IPS-15b (cell line): ENCODE data around the gene MRPL14.
"Not testable (repeated sequence)": the region's sequence is repeated elsewhere in the genome, so short reads cannot be mapped to it uniquely, and the experiment has no call there.

ENCODE experiments used
- H3K27me3 ChIP-seq: one replicate; pipeline ENCODE4 v1.6.1; 2013; ENCODE audit warnings: low read length; ENCODE audit not compliant: control insufficient read depth, insufficient read depth
- H3K36me3 ChIP-seq: one replicate; pipeline ENCODE4 v1.6.1; 2013; ENCODE audit warnings: low read length; ENCODE audit not compliant: control insufficient read depth, insufficient read depth
- H3K4me1 ChIP-seq: one replicate; pipeline ENCODE4 v1.6.1; 2013; ENCODE audit warnings: mild to moderate bottlenecking, low read length; ENCODE audit not compliant: control insufficient read depth, insufficient read depth
- H3K4me3 ChIP-seq: one replicate; pipeline ENCODE4 v1.5.1; 2013; ENCODE audit warnings: low read depth, low read length
- H3K9ac ChIP-seq: one replicate; pipeline ENCODE4 v1.6.1; 2013; ENCODE audit warnings: low read depth, mild to moderate bottlenecking, low read length
- H3K9me3 ChIP-seq: one replicate; pipeline ENCODE4 v1.6.1; 2013; ENCODE audit warnings: mild to moderate bottlenecking, low read length; ENCODE audit not compliant: control insufficient read depth, insufficient read depth

MRPL14 gene

DNA sequence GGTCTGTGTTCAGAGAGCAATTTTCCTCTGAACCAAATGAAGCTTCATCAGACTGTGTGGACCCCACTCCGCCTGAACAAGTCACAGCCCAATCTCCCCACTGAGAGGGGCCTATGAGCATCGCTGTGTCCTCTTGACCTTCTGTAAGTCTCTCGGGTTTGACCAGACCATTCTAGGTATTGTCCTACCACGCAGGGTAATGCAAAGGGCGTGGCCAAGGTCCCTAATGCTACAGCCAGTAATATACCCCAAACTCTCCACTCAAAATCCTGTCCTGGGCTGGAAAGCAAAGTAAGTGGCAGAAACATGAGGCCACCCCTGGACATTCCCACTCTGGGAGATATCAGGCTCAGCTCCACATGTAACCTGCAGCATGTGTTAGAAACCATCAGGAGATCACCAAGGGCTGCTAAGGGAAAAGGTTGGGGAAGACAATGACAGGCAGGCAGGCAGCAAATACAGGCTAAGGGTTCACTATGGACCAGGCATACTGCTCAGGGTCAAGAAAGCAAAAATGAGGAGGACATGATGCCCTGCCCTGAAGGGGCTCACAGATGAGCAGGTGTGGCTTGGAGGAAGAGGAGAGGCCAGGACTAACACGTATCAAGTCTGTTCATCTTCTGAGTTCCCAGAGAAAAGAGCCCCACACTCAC, 33.4 kb downstream of the MRPL14 start:
- peaks cover 5% of the 10 kb centered on the region for H3K36me3 ChIP-seq
- H3K4me3 ChIP-seq: no peak overlapping the region
- H3K4me1 ChIP-seq: no peaks in the 10 kb centered on the region
- H3K9me3 ChIP-seq: no peaks in the 10 kb centered on the region
- no peaks in the 10 kb centered on the region for H3K27me3 ChIP-seq
- no peak overlapping the region for H3K9ac ChIP-seq

- Histone ChIP-seq H3K36me3 (peaks cover 6% of the 10 kb centered on the region), H3K9me3 (no peaks in the 10 kb centered on the region), H3K27me3 (no peaks in the 10 kb centered on the region), H3K4me3 (no peak overlapping the region), H3K4me1 (no peaks in the 10 kb centered on the region), H3K9ac (no peak overlapping the region)
Observed at GRCh38 chr6:44093066-44093465, 34.2 kb downstream of the MRPL14 start.

- Histone ChIP-seq H3K4me1 (no peaks in the 10 kb centered on the region), H3K36me3 (peaks cover 6% of the 10 kb centered on the region), H3K27me3 (no peaks in the 10 kb centered on the region), H3K9me3 (no peaks in the 10 kb centered on the region), H3K4me3 (no peak overlapping the region), H3K9ac (no peak overlapping the region)
Observed at GRCh38 chr6:44091981-44092884, 35.0 kb downstream of the MRPL14 start.

GRCh38 chr6:44091356-44091755, 35.9 kb downstream of the MRPL14 start:
- not testable (repeated sequence) for H3K4me3 ChIP-seq, H3K4me1 ChIP-seq, H3K27me3 ChIP-seq, H3K9ac ChIP-seq, H3K9me3 ChIP-seq, H3K36me3 ChIP-seq

GRCh38 chr6:44090465-44090864, 36.8 kb downstream of the MRPL14 start:
- H3K27me3 ChIP-seq: no peaks in the 10 kb centered on the region
- H3K4me3 ChIP-seq: no peak overlapping the region
- no peaks in the 10 kb centered on the region for H3K9me3 ChIP-seq
- H3K9ac ChIP-seq: no peak overlapping the region
- no peaks in the 10 kb centered on the region for H3K4me1 ChIP-seq
- H3K36me3 ChIP-seq: peaks cover 6% of the 10 kb centered on the region

DNA sequence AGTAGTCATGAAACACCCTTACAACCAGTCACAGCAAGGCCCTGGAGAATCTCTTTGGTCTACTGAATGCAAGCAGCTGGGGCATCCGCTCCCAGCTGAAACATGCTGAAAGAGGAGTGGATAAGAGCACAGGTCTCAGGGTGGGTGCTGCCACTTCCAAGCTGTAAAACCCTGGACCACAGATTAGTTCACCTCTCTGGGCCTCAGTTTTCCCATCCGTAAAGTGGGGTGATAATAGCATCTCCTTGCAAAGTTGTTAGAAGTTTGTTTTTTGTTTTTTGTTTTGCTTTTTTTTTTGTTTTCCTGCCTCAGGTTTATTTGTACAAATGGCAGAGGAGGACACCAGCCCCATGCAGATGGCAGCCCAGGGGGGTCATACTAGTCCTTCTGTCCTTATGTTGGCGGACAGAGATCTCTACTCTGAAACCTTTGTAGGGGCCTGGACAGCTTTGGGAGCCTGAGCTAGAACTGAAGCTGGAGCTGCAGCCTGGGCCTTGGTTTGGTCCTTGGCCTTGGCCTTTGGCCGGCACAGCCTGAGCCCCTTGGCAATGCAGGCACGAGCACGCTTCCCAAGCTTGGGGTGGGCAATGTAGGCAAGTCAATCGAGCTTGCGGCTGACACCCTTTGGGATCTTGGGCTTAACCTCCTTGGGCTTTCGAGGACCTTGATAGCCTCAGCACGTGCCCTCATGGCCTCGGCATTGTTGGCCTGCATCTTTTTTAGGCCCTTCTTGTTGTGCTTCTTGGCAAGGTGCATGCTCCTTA, 38.2 kb downstream of the MRPL14 start:
- Histone ChIP-seq H3K9me3 (no peaks in the 10 kb centered on the region), H3K4me1 (peaks cover 2% of the 10 kb centered on the region), H3K27me3 (no peaks in the 10 kb centered on the region), H3K4me3 (no peak overlapping the region), H3K36me3 (peaks cover 6% of the 10 kb centered on the region), H3K9ac (no peak overlapping the region)

- no peak overlapping the region for H3K9ac ChIP-seq
- peaks cover 6% of the 10 kb centered on the region for H3K36me3 ChIP-seq
- no peaks in the 10 kb centered on the region for H3K27me3 ChIP-seq
- H3K9me3 ChIP-seq: no peaks in the 10 kb centered on the region
- peaks cover 2% of the 10 kb centered on the region for H3K4me1 ChIP-seq
- H3K4me3 ChIP-seq: no peak overlapping the region
Observed at GRCh38 chr6:44087623-44088022, 39.6 kb downstream of the MRPL14 start.

GRCh38 chr6:44086931-44087574, 40.2 kb downstream of the MRPL14 start:
- Histone ChIP-seq H3K9me3 (no peaks in the 10 kb centered on the region), H3K9ac (no peak overlapping the region), H3K4me3 (no peak overlapping the region)

GRCh38 chr6:44085219-44085618, 42.0 kb downstream of the MRPL14 start:
- H3K36me3 ChIP-seq: peaks cover 6% of the 10 kb centered on the region
- H3K9me3 ChIP-seq: no peaks in the 10 kb centered on the region
- H3K9ac ChIP-seq: no peak overlapping the region
- no peaks in the 10 kb centered on the region for H3K27me3 ChIP-seq
- H3K4me1 ChIP-seq: peaks cover 2% of the 10 kb centered on the region
- H3K4me3 ChIP-seq: no peak overlapping the region

More at GRCh38 chr6:44086931-44087574, 40.2 kb downstream of the MRPL14 start:
- peaks cover 6% of the 10 kb centered on the region for H3K36me3 ChIP-seq
- peaks cover 2% of the 10 kb centered on the region for H3K4me1 ChIP-seq
- no peaks in the 10 kb centered on the region for H3K27me3 ChIP-seq

DNA sequence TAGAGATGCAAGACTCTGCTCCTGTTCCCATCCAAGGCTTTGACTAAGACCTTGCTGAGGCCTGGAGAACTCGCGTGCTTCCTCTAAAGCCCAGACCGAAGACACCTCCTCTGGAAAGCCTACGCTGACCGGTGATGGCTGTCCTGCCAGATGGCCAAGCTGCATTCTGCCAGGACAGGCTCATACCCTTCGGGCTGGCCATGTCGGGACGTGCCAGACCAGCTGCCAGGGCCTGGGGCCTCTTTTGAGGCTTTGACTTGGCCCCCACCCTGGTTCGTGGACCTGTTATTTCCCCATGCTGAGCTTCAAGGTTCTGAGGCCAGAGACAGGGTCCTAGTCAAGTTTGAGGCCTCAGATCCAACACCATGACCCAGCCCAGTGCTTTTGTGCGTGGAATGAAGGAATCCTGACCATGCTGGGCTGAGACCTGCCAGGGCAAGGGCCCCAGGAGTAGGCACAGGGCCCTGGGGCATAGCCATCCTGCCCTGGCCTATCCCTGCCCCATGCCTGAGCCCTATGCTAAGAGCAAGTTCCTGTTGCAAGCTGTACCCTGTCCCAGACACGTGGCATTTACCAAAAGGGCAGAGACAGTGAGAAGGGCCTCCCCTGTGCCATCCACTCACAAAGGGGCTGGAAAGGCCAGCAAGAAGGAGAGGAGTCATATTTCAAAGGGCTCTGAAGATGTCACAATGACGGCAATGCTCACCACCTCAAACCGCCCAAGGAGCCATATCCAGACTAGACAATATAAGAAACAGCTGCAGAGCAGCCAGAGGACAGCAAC, 42.8 kb downstream of the MRPL14 start:
- H3K36me3 ChIP-seq: peaks cover 6% of the 10 kb centered on the region
- H3K4me1 ChIP-seq: peaks cover 2% of the 10 kb centered on the region
- no peaks in the 10 kb centered on the region for H3K27me3 ChIP-seq
- H3K4me3 ChIP-seq: no peak overlapping the region
- peak overlapping the region; percentile 47 for H3K9ac ChIP-seq
- H3K9me3 ChIP-seq: no peaks in the 10 kb centered on the region

GRCh38 chr6:44082872-44083321, 44.4 kb downstream of the MRPL14 start:
- H3K9me3 ChIP-seq: no peaks in the 10 kb centered on the region
- H3K36me3 ChIP-seq: no peaks in the 10 kb centered on the region
- no peaks in the 10 kb centered on the region for H3K27me3 ChIP-seq
- no peak overlapping the region for H3K4me3 ChIP-seq
- H3K4me1 ChIP-seq: peaks cover 2% of the 10 kb centered on the region
- no peak overlapping the region for H3K9ac ChIP-seq
